ENCODE results near the gene LSAMP. TPM values are rescaled to one million over a fixed set of nuclear protein-coding genes. Genes with fewer than 3 reads are reported as not detected.

Gene LSAMP
- total and polyA plus RNA-seq, 2 donors (not counting 3 experiments of a cell fraction or from before 2014, with no cell fraction given) = not detected

GRCh38 chr3:116112696-116113095 lies 332.6 kb downstream of the LSAMP start:
- Histone ChIP-seq H3K36me3 (ENCODE audit: control insufficient read depth in 2 of 2, extremely low read depth in 1 of 2, insufficient read depth in 2 of 2, low read length in 2 of 2) (no peaks in the 10 kb centered on the region), H3K9me1 (replicated peaks; ENCODE audit: control insufficient read depth, extremely low read depth, insufficient read depth, low read length) (no peaks in the 10 kb centered on the region), H3K9me3 (replicated peaks; ENCODE audit: control insufficient read depth, insufficient read depth, low read length) (no peaks in the 10 kb centered on the region), H4K20me1 (replicated peaks; ENCODE audit: control insufficient read depth, extremely low read depth, insufficient read depth, low read length) (no peaks in the 10 kb centered on the region), H3K9ac (replicated peaks; ENCODE audit: extremely low read depth, insufficient read depth, low read length) (no peak overlapping the region), H3K4me2 (ENCODE audit: insufficient read depth, low read length) (no peak overlapping the region), H3K79me2 (ENCODE audit: control insufficient read depth, insufficient read depth, low read length) (no peaks in the 10 kb centered on the region), H3K4me1 (ENCODE audit: control insufficient read depth, extremely low read depth, insufficient read depth, low read length) (no peaks in the 10 kb centered on the region), H3K27ac (ENCODE audit: insufficient read depth, low read depth, low read length) (no peak overlapping the region), H3K27me3 (ENCODE audit: control insufficient read depth in 2 of 2, insufficient read depth in 2 of 2, low read length in 2 of 2) (no peaks in the 10 kb centered on the region), H3K4me3 (replicated peaks in 1 of 3; ENCODE audit: insufficient read depth in 1 of 3, low read depth in 1 of 3, low read length in 3 of 3) (no peak overlapping the region), H2AFZ (ENCODE audit: low read depth, low read length) (no peak overlapping the region)
- TF ChIP-seq FOS (IDR thresholded peaks at IDR 0.05; ENCODE audit: borderline replicate concordance, insufficient read depth, low read length) (no peak), EZH2 (IDR thresholded peaks at IDR 0.05; ENCODE audit: borderline replicate concordance, low read depth, low read length, severe bottlenecking) (no peak), POLR2AphosphoS5 (IDR thresholded peaks at IDR 0.05; ENCODE audit: insufficient read depth, low read depth, low read length) (no peak), CTCF (IDR thresholded peaks at IDR 0.05; ENCODE audit: extremely low read depth in 1 of 2, insufficient read depth in 1 of 2, low read depth in 1 of 2, low read length in 2 of 2) (no peak), GATA2 (IDR thresholded peaks at IDR 0.05; ENCODE audit: insufficient read depth, insufficient read length, low read depth, low read length) (no peak), MYC (IDR thresholded peaks at IDR 0.05; ENCODE audit: low read depth, low read length) (no peak), JUN (IDR thresholded peaks at IDR 0.05; ENCODE audit: borderline replicate concordance, insufficient read depth, insufficient read length, low read depth) (no peak)
- BruUV-seq (replicated peaks) = no TSS peak
- no peak for DNase-seq (ENCODE audit: low read depth, low spot score)
- CTCF ChIA-PET = no interaction called here
- intact Hi-C loops (cut with micrococcal nuclease) (no loop called here), dilution Hi-C loops (cut with MboI; ENCODE audit: extremely low pct_ligation_motif_present, low sequenced_read_pairs) (no loop called here)
- POLR2A ChIA-PET = no interaction called here
- FAIRE-seq = no peak
